Measurements from ENCODE around the gene YY2. TPM values are rescaled to one million over a fixed set of nuclear protein-coding genes. Genes with fewer than 3 reads are reported as not detected.
"Not testable (repeated sequence)": the region's sequence is repeated elsewhere in the genome, so short reads cannot be mapped to it uniquely, and the experiment has no call there.

YY2 gene
- total and polyA plus RNA-seq, 2 donors, result 0.47 to 1.0 TPM

- DNase-seq (ENCODE audit: low read depth in 6 of 9, low spot score in 9 of 9), result no peak
- H3K9me3 ChIP-seq (ENCODE audit: control insufficient read depth in 2 of 2, insufficient read depth in 1 of 2, low read length in 1 of 2), result no peaks in the 10 kb centered on the region
- H3K4me3 ChIP-seq (ENCODE audit: low read length in 2 of 2), result no peak overlapping the region
- no peaks in the 10 kb centered on the region for H3K27me3 ChIP-seq (ENCODE audit: control insufficient read depth in 2 of 2, insufficient read depth in 1 of 2, low read length in 1 of 2)
- H3K36me3 ChIP-seq (ENCODE audit: control insufficient read depth in 2 of 2, insufficient read depth in 2 of 2, low read length in 1 of 2), result no peaks in the 10 kb centered on the region
- H3K27ac ChIP-seq (ENCODE audit: low read depth in 1 of 2, low read length in 1 of 2), result no peak overlapping the region
- no peaks in the 10 kb centered on the region for H3K4me1 ChIP-seq (ENCODE audit: control insufficient read depth in 2 of 2, insufficient read depth in 2 of 2, low read length in 2 of 2)
- WGBS, result 96% methylated on average over 1 of the region's 1 CpG
These were observed 7.5 kb downstream of the YY2 start for GRCh38 chrX:21863241-21863640.

- Histone ChIP-seq H3K36me3 (ENCODE audit: control insufficient read depth in 2 of 2, insufficient read depth in 2 of 2, low read length in 1 of 2) (no peaks in the 10 kb centered on the region), H3K27ac (ENCODE audit: low read depth in 1 of 2, low read length in 1 of 2) (no peak overlapping the region), H3K27me3 (ENCODE audit: control insufficient read depth in 2 of 2, insufficient read depth in 1 of 2, low read length in 1 of 2) (no peaks in the 10 kb centered on the region), H3K4me1 (ENCODE audit: control insufficient read depth in 2 of 2, insufficient read depth in 2 of 2, low read length in 2 of 2) (no peaks in the 10 kb centered on the region), H3K9me3 (ENCODE audit: control insufficient read depth in 2 of 2, insufficient read depth in 1 of 2, low read length in 1 of 2) (no peaks in the 10 kb centered on the region), H3K4me3 (ENCODE audit: low read length in 2 of 2) (no peak overlapping the region)
- DNase-seq (ENCODE audit: low read depth in 6 of 9, low spot score in 9 of 9), result no peak
These were observed 9.6 kb downstream of the YY2 start for GRCh38 chrX:21865436-21865835.

- Histone ChIP-seq H3K27me3 (ENCODE audit: control insufficient read depth in 2 of 2, insufficient read depth in 1 of 2, low read length in 1 of 2) (no peaks in the 10 kb centered on the region), H3K4me1 (ENCODE audit: control insufficient read depth in 2 of 2, insufficient read depth in 2 of 2, low read length in 2 of 2) (no peaks in the 10 kb centered on the region), H3K27ac (ENCODE audit: low read depth in 1 of 2, low read length in 1 of 2) (no peak overlapping the region), H3K36me3 (ENCODE audit: control insufficient read depth in 2 of 2, insufficient read depth in 2 of 2, low read length in 1 of 2) (no peaks in the 10 kb centered on the region), H3K4me3 (ENCODE audit: low read length in 2 of 2) (no peak overlapping the region), H3K9me3 (ENCODE audit: control insufficient read depth in 2 of 2, insufficient read depth in 1 of 2, low read length in 1 of 2) (no peaks in the 10 kb centered on the region)
- no peak for DNase-seq (ENCODE audit: low read depth in 6 of 9, low spot score in 9 of 9)
- WGBS, result 98% methylated on average over 1 of the region's 1 CpG
These were observed 14.7 kb downstream of the YY2 start for GRCh38 chrX:21870494-21870893.

GRCh38 chrX:21873063-21873775, 17.4 kb downstream of the YY2 start:
- no peaks in the 10 kb centered on the region for H3K27me3 ChIP-seq (ENCODE audit: control insufficient read depth in 2 of 2, insufficient read depth in 1 of 2, low read length in 1 of 2)
- WGBS, result 90% methylated on average over 4 of the region's 4 CpGs
- no peak for DNase-seq (ENCODE audit: low read depth in 6 of 9, low spot score in 9 of 9)
- H3K9me3 ChIP-seq (ENCODE audit: control insufficient read depth in 2 of 2, insufficient read depth in 1 of 2, low read length in 1 of 2), result no peaks in the 10 kb centered on the region
- H3K4me1 ChIP-seq (ENCODE audit: control insufficient read depth in 2 of 2, insufficient read depth in 2 of 2, low read length in 2 of 2), result no peaks in the 10 kb centered on the region
- no peak overlapping the region for H3K27ac ChIP-seq (ENCODE audit: low read depth in 1 of 2, low read length in 1 of 2)
- H3K36me3 ChIP-seq (ENCODE audit: control insufficient read depth in 2 of 2, insufficient read depth in 2 of 2, low read length in 1 of 2), result no peaks in the 10 kb centered on the region
- no peak overlapping the region for H3K4me3 ChIP-seq (ENCODE audit: low read length in 2 of 2)

GRCh38 chrX:21874182-21874581, 18.4 kb downstream of the YY2 start:
- WGBS, result 97% methylated on average over 3 of the region's 3 CpGs
- not testable (repeated sequence) for H3K4me1 ChIP-seq (ENCODE audit: control insufficient read depth in 2 of 2, insufficient read depth in 2 of 2, low read length in 2 of 2); H3K27ac ChIP-seq (ENCODE audit: low read depth in 1 of 2, low read length in 1 of 2); DNase-seq (ENCODE audit: low read depth in 6 of 9, low spot score in 9 of 9); H3K36me3 ChIP-seq (ENCODE audit: control insufficient read depth in 2 of 2, insufficient read depth in 2 of 2, low read length in 1 of 2); H3K27me3 ChIP-seq (ENCODE audit: control insufficient read depth in 2 of 2, insufficient read depth in 1 of 2, low read length in 1 of 2); H3K4me3 ChIP-seq (ENCODE audit: low read length in 2 of 2); H3K9me3 ChIP-seq (ENCODE audit: control insufficient read depth in 2 of 2, insufficient read depth in 1 of 2, low read length in 1 of 2)

DNA sequence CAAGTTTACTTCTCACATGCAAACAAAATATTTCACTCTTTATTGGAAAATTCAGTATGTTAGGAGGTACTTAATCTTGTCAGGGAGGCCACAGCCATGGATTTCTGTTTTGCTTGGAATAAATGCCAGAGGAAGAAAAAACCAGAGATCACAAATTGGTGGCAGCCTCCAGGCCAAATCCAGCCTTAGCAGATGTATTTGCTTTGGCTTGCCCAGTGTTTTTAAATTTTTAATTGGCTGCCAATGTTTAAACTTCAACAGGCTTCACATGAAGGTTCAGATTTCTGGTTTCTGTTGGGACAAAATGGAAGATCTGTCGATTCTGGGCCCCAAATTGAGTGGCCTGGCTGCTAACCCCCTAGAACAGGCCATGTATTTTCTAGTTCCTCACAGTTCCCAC, 19.2 kb downstream of the YY2 start:
- Histone ChIP-seq H3K36me3 (ENCODE audit: control insufficient read depth in 2 of 2, insufficient read depth in 2 of 2, low read length in 1 of 2) (no peaks in the 10 kb centered on the region), H3K9me3 (ENCODE audit: control insufficient read depth in 2 of 2, insufficient read depth in 1 of 2, low read length in 1 of 2) (no peaks in the 10 kb centered on the region), H3K27me3 (ENCODE audit: control insufficient read depth in 2 of 2, insufficient read depth in 1 of 2, low read length in 1 of 2) (no peaks in the 10 kb centered on the region), H3K4me1 (ENCODE audit: control insufficient read depth in 2 of 2, insufficient read depth in 2 of 2, low read length in 2 of 2) (no peaks in the 10 kb centered on the region), H3K4me3 (ENCODE audit: low read length in 2 of 2) (no peak overlapping the region), H3K27ac (ENCODE audit: low read depth in 1 of 2, low read length in 1 of 2) (no peak overlapping the region)
- WGBS, result 94% methylated on average over 1 of the region's 1 CpG
- DNase-seq (ENCODE audit: low read depth in 6 of 9, low spot score in 9 of 9), result no peak

GRCh38 chrX:21881881-21882574, 26.2 kb downstream of the YY2 start:
- DNase-seq (ENCODE audit: low read depth in 6 of 9, low spot score in 9 of 9), result no peak
- Histone ChIP-seq H3K36me3 (ENCODE audit: control insufficient read depth in 2 of 2, insufficient read depth in 2 of 2, low read length in 1 of 2) (no peaks in the 10 kb centered on the region), H3K27me3 (ENCODE audit: control insufficient read depth in 2 of 2, insufficient read depth in 1 of 2, low read length in 1 of 2) (no peaks in the 10 kb centered on the region), H3K27ac (ENCODE audit: low read depth in 1 of 2, low read length in 1 of 2) (no peak overlapping the region), H3K9me3 (ENCODE audit: control insufficient read depth in 2 of 2, insufficient read depth in 1 of 2, low read length in 1 of 2) (no peaks in the 10 kb centered on the region), H3K4me1 (ENCODE audit: control insufficient read depth in 2 of 2, insufficient read depth in 2 of 2, low read length in 2 of 2) (no peaks in the 10 kb centered on the region), H3K4me3 (ENCODE audit: low read length in 2 of 2) (no peak overlapping the region)
- 95% methylated on average over 3 of the region's 3 CpGs for WGBS

GRCh38 chrX:21883258-21883657, 27.5 kb downstream of the YY2 start:
- H3K27me3 ChIP-seq (ENCODE audit: control insufficient read depth in 2 of 2, insufficient read depth in 1 of 2, low read length in 1 of 2), result no peaks in the 10 kb centered on the region
- no peaks in the 10 kb centered on the region for H3K9me3 ChIP-seq (ENCODE audit: control insufficient read depth in 2 of 2, insufficient read depth in 1 of 2, low read length in 1 of 2)
- H3K27ac ChIP-seq (ENCODE audit: low read depth in 1 of 2, low read length in 1 of 2), result no peak overlapping the region
- H3K4me3 ChIP-seq (ENCODE audit: low read length in 2 of 2), result no peak overlapping the region
- H3K4me1 ChIP-seq (ENCODE audit: control insufficient read depth in 2 of 2, insufficient read depth in 2 of 2, low read length in 2 of 2), result no peaks in the 10 kb centered on the region
- H3K36me3 ChIP-seq (ENCODE audit: control insufficient read depth in 2 of 2, insufficient read depth in 2 of 2, low read length in 1 of 2), result no peaks in the 10 kb centered on the region
- DNase-seq (ENCODE audit: low read depth in 6 of 9, low spot score in 9 of 9), result no peak
- 97% methylated on average over 5 of the region's 5 CpGs for WGBS

- H3K27ac ChIP-seq (ENCODE audit: low read depth in 1 of 2, low read length in 1 of 2), result no peak overlapping the region
- no peaks in the 10 kb centered on the region for H3K4me1 ChIP-seq (ENCODE audit: control insufficient read depth in 2 of 2, insufficient read depth in 2 of 2, low read length in 2 of 2)
- H3K27me3 ChIP-seq (ENCODE audit: control insufficient read depth in 2 of 2, insufficient read depth in 1 of 2, low read length in 1 of 2), result no peaks in the 10 kb centered on the region
- no peak for DNase-seq (ENCODE audit: low read depth in 6 of 9, low spot score in 9 of 9)
- no peaks in the 10 kb centered on the region for H3K9me3 ChIP-seq (ENCODE audit: control insufficient read depth in 2 of 2, insufficient read depth in 1 of 2, low read length in 1 of 2)
- H3K4me3 ChIP-seq (ENCODE audit: low read length in 2 of 2), result no peak overlapping the region
- 98% methylated on average over 1 of the region's 1 CpG for WGBS
- no peaks in the 10 kb centered on the region for H3K36me3 ChIP-seq (ENCODE audit: control insufficient read depth in 2 of 2, insufficient read depth in 2 of 2, low read length in 1 of 2)
These were observed 29.8 kb downstream of the YY2 start for GRCh38 chrX:21885568-21885967.

Data from thymus (tissue), 11 donors.